NCI-H226 (cell line): Measurements from ENCODE around the gene LIN7C.
"Not testable (repeated sequence)": the region's sequence is repeated elsewhere in the genome, so short reads cannot be mapped to it uniquely, and the experiment has no call there.

Source experiments
- DNase-seq: peaks from one replicate; pipeline ENCODE4 v3.0.0-alpha.2; 2015

LIN7C gene

GRCh38 chr11:27506200-27507182, at the start of gene LIN7C:
Gene LIN7C, minus strand, starts transcription at chr11:27506769. Its CDS starts 17 bp downstream, at chr11:27506752.
- DNase-seq, result peak; percentile 89

- DNase-seq, result no peak
These were observed 48.7 kb upstream of the LIN7C start for GRCh38 chr11:27555264-27555663.

GRCh38 chr11:27553186-27553585, 46.6 kb upstream of the LIN7C start:
- no peak for DNase-seq

- no peak for DNase-seq
These were observed 45.8 kb upstream of the LIN7C start for GRCh38 chr11:27552341-27552740.

- DNase-seq, result no peak
These were observed 44.6 kb upstream of the LIN7C start for GRCh38 chr11:27551127-27551526.

GRCh38 chr11:27545946-27546345, 39.4 kb upstream of the LIN7C start:
- DNase-seq, result no peak

- no peak for DNase-seq
These were observed 38.5 kb upstream of the LIN7C start for GRCh38 chr11:27545035-27545434.

GRCh38 chr11:27541790-27542189, 35.2 kb upstream of the LIN7C start:
- DNase-seq, result no peak

GRCh38 chr11:27540051-27540450, 33.5 kb upstream of the LIN7C start:
- no peak for DNase-seq

- no peak for DNase-seq
These were observed 28.5 kb upstream of the LIN7C start for GRCh38 chr11:27535103-27535502.

GRCh38 chr11:27532652-27533325, 26.2 kb upstream of the LIN7C start:
- DNase-seq, result no peak

GRCh38 chr11:27528712-27529111, 22.1 kb upstream of the LIN7C start:
- peak; percentile 2 for DNase-seq

GRCh38 chr11:27526535-27526934, 20.0 kb upstream of the LIN7C start:
- DNase-seq, result no peak

- no peak for DNase-seq
These were observed 19.4 kb upstream of the LIN7C start for GRCh38 chr11:27525824-27526516.

GRCh38 chr11:27524155-27524554, 17.6 kb upstream of the LIN7C start:
- peak; percentile 65 for DNase-seq

GRCh38 chr11:27520226-27520625, 13.7 kb upstream of the LIN7C start:
- no peak for DNase-seq

GRCh38 chr11:27518518-27518917, 11.9 kb upstream of the LIN7C start:
- no peak for DNase-seq

GRCh38 chr11:27517490-27517889, 10.9 kb upstream of the LIN7C start:
- not testable (repeated sequence) for DNase-seq

GRCh38 chr11:27514558-27514957, 8.0 kb upstream of the LIN7C start:
- DNase-seq, result no peak

GRCh38 chr11:27514076-27514475, 7.5 kb upstream of the LIN7C start:
- DNase-seq, result no peak

- DNase-seq, result no peak
These were observed 6.8 kb upstream of the LIN7C start for GRCh38 chr11:27513389-27513788.

GRCh38 chr11:27512238-27512637, 5.7 kb upstream of the LIN7C start:
- no peak for DNase-seq

GRCh38 chr11:27509908-27510307, 3.3 kb upstream of the LIN7C start:
- no peak for DNase-seq
